ENCODE data around the gene BNC2.
"Not testable (repeated sequence)": the region's sequence is repeated elsewhere in the genome, so short reads cannot be mapped to it uniquely, and the experiment has no call there.

The BNC2 gene

GRCh38 chr9:16484744-16485143, 385.7 kb downstream of the BNC2 start:
- no peak overlapping the region for H3K4me2 ChIP-seq (ENCODE audit: low read length)
- H3K79me2 ChIP-seq = no peaks in the 10 kb centered on the region
- no peak overlapping the region for H3K4me3 ChIP-seq (ENCODE audit: low read depth, low read length)
- no peaks in the 10 kb centered on the region for H3K9me3 ChIP-seq (ENCODE audit: control insufficient read depth, low read length)
- H2AFZ ChIP-seq = no peak overlapping the region
- TF ChIP-seq, protein P1, sequence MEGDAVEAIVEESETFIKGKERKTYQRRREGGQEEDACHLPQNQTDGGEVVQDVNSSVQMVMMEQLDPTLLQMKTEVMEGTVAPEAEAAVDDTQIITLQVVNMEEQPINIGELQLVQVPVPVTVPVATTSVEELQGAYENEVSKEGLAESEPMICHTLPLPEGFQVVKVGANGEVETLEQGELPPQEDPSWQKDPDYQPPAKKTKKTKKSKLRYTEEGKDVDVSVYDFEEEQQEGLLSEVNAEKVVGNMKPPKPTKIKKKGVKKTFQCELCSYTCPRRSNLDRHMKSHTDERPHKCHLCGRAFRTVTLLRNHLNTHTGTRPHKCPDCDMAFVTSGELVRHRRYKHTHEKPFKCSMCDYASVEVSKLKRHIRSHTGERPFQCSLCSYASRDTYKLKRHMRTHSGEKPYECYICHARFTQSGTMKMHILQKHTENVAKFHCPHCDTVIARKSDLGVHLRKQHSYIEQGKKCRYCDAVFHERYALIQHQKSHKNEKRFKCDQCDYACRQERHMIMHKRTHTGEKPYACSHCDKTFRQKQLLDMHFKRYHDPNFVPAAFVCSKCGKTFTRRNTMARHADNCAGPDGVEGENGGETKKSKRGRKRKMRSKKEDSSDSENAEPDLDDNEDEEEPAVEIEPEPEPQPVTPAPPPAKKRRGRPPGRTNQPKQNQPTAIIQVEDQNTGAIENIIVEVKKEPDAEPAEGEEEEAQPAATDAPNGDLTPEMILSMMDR (IDR thresholded peaks at IDR 0.05) = no peak
- H3K27me3 ChIP-seq (ENCODE audit: control insufficient read depth, insufficient read depth, low read length) = no peaks in the 10 kb centered on the region
- no peaks in the 10 kb centered on the region for H3K4me1 ChIP-seq
- no peak overlapping the region for H3K9ac ChIP-seq
- H3K36me3 ChIP-seq (ENCODE audit: control insufficient read depth, insufficient read depth, low read length) = no peaks in the 10 kb centered on the region
- no peak overlapping the region for H3K27ac ChIP-seq

DNA sequence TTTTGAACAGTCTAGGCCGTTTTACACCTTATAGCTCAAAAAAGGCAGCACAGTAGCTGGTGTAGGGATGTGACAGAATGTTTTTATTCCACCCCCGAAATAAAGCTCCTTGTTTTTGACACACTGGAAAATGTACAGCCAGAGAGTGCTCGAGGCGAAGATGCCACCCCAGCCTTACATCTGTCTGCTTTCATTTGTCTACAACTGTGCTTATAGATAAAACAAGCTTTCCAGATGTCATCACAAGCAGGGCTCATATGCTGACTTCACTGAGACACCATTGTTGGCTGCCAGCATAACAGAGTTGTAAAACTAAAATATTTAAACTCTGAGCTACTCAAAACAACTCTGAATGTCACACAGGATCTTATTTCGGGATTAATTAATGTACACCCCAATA, 386.3 kb downstream of the BNC2 start:
- Histone ChIP-seq H2AFZ (no peak overlapping the region), H3K4me2 (ENCODE audit: low read length) (no peak overlapping the region), H3K4me3 (ENCODE audit: low read depth, low read length) (no peak overlapping the region), H3K9ac (no peak overlapping the region), H3K36me3 (ENCODE audit: control insufficient read depth, insufficient read depth, low read length) (no peaks in the 10 kb centered on the region), H3K79me2 (no peaks in the 10 kb centered on the region), H3K27me3 (ENCODE audit: control insufficient read depth, insufficient read depth, low read length) (no peaks in the 10 kb centered on the region), H3K4me1 (no peaks in the 10 kb centered on the region), H3K27ac (no peak overlapping the region), H3K9me3 (ENCODE audit: control insufficient read depth, low read length) (no peaks in the 10 kb centered on the region)
- TF ChIP-seq, protein P1 (IDR thresholded peaks at IDR 0.05) = no peak

DNA sequence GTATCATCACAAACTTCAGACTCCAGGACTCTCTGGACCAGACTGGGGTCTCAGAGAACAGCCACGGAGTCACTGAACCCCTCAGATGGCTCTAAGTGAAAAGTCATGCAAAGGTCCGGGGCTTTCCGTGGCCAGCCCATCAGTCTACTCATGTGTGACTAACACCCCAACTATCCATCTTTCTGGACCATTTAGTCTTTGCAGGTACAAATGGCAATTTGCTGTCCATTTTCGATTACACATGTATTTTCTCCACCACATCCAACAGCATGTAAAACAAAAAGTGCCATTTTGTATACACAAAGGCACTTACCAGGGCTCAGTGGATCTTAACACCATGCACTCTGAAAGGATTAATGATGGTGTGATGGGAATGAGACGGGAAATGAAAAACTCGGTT, 387.7 kb downstream of the BNC2 start:
- H2AFZ ChIP-seq = no peak overlapping the region
- TF ChIP-seq, protein P1 (IDR thresholded peaks at IDR 0.05) = no peak
- no peak overlapping the region for H3K4me2 ChIP-seq (ENCODE audit: low read length)
- H3K79me2 ChIP-seq = no peaks in the 10 kb centered on the region
- H3K27me3 ChIP-seq (ENCODE audit: control insufficient read depth, insufficient read depth, low read length) = no peaks in the 10 kb centered on the region
- no peaks in the 10 kb centered on the region for H3K4me1 ChIP-seq
- H3K27ac ChIP-seq = no peak overlapping the region
- no peaks in the 10 kb centered on the region for H3K36me3 ChIP-seq (ENCODE audit: control insufficient read depth, insufficient read depth, low read length)
- no peaks in the 10 kb centered on the region for H3K9me3 ChIP-seq (ENCODE audit: control insufficient read depth, low read length)
- no peak overlapping the region for H3K4me3 ChIP-seq (ENCODE audit: low read depth, low read length)
- H3K9ac ChIP-seq = no peak overlapping the region

GRCh38 chr9:16480584-16480983, 389.9 kb downstream of the BNC2 start:
- H3K4me3 ChIP-seq (ENCODE audit: low read depth, low read length); H3K9me3 ChIP-seq (ENCODE audit: control insufficient read depth, low read length); H3K27ac ChIP-seq; H3K36me3 ChIP-seq (ENCODE audit: control insufficient read depth, insufficient read depth, low read length); H3K27me3 ChIP-seq (ENCODE audit: control insufficient read depth, insufficient read depth, low read length); H3K4me2 ChIP-seq (ENCODE audit: low read length); H3K79me2 ChIP-seq; H3K9ac ChIP-seq; H3K4me1 ChIP-seq; H2AFZ ChIP-seq: not testable (repeated sequence)

GRCh38 chr9:16475996-16476395, 394.5 kb downstream of the BNC2 start:
- no peaks in the 10 kb centered on the region for H3K9me3 ChIP-seq (ENCODE audit: control insufficient read depth, low read length)

More at GRCh38 chr9:16475996-16476395, 394.5 kb downstream of the BNC2 start:
- TF ChIP-seq, protein P1 (IDR thresholded peaks at IDR 0.05) = no peak
- Histone ChIP-seq H3K36me3 (ENCODE audit: control insufficient read depth, insufficient read depth, low read length) (no peaks in the 10 kb centered on the region), H2AFZ (no peak overlapping the region), H3K4me2 (ENCODE audit: low read length) (no peak overlapping the region), H3K27ac (no peak overlapping the region), H3K79me2 (no peaks in the 10 kb centered on the region), H3K4me1 (no peaks in the 10 kb centered on the region), H3K4me3 (ENCODE audit: low read depth, low read length) (no peak overlapping the region), H3K9ac (no peak overlapping the region), H3K27me3 (ENCODE audit: control insufficient read depth, insufficient read depth, low read length) (no peaks in the 10 kb centered on the region)

All from parathyroid adenoma (tissue), 2 donors.